HepG2 (cell line): ENCODE results near the gene PGR.

Source experiments
- XBP1 ChIP-seq: sonication (generic); formaldehyde crosslinking; IDR thresholded peaks from 2 replicates; pipeline ENCODE4 v1.5.0; 2020; ENCODE audit warnings: missing genetic modification reagents
- TF ChIP-seq, protein P1 (sequence below): sonication (generic); formaldehyde crosslinking; IDR thresholded peaks from 2 replicates; pipeline ENCODE4 v1.4.0; 2020; ENCODE audit warnings: mild to moderate bottlenecking, missing genetic modification reagents

DNA sequence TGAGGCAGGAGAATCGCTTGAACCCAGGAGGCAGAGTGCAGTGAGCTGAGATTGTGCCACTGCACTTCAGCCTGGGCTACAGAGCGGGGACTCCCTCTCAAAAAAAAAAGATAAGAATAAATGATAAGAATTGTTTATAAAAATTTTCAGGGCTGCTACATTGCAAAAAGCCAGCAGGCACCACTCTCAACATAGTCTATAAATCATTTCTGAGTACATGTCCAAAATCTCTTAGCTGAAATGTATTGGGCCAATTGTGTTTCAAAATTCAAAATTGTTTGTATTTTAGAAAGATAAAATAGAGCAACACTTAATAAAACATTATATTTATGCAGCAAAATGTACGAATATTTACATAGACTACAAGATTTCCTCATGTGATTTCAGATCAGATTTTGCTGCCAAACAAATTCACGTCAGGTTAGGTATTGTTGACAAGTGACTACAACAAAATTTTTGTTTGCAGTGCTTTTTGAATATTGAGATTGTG, 13.9 kb downstream of the PGR start:
- TF ChIP-seq, protein P1, sequence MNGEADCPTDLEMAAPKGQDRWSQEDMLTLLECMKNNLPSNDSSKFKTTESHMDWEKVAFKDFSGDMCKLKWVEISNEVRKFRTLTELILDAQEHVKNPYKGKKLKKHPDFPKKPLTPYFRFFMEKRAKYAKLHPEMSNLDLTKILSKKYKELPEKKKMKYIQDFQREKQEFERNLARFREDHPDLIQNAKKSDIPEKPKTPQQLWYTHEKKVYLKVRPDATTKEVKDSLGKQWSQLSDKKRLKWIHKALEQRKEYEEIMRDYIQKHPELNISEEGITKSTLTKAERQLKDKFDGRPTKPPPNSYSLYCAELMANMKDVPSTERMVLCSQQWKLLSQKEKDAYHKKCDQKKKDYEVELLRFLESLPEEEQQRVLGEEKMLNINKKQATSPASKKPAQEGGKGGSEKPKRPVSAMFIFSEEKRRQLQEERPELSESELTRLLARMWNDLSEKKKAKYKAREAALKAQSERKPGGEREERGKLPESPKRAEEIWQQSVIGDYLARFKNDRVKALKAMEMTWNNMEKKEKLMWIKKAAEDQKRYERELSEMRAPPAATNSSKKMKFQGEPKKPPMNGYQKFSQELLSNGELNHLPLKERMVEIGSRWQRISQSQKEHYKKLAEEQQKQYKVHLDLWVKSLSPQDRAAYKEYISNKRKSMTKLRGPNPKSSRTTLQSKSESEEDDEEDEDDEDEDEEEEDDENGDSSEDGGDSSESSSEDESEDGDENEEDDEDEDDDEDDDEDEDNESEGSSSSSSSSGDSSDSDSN, result no peak
- no peak for TF ChIP-seq XBP1 (CRISPR knock-in tag)
